GM18951 (cell line): ENCODE results near the gene HOOK1.
"Not testable (repeated sequence)": the region's sequence is repeated elsewhere in the genome, so short reads cannot be mapped to it uniquely, and the experiment has no call there.

Experiments
- POLR2A ChIP-seq: IDR thresholded peaks from 4 replicates; pipeline ENCODE4 v1.6.1; 2011; ENCODE audit warnings: mild to moderate bottlenecking; ENCODE audit not compliant: insufficient read length, insufficient read depth; ENCODE audit errors: extremely low read depth
- in situ Hi-C: fragments of 300-500 bp; cut with MboI; formaldehyde crosslinking; loops from one replicate; pipeline ENCODE4 v1.12.0; 2022; ENCODE audit warnings: low sequenced_read_pairs, mixed read lengths, inconsistent platforms; ENCODE audit not compliant: unreplicated experiment

Gene HOOK1

GRCh38 chr1:59892841-59893811, 78.4 kb downstream of the HOOK1 start:
- in situ Hi-C loops, result loop anchor here (10.0 kb wide), 1 partner anchor 52 kb away; no protein-coding TSS in a partner anchor
- TF ChIP-seq POLR2A, result no peak

- TF ChIP-seq POLR2A, result no peak
- in situ Hi-C loops, result loop anchor here (10.0 kb wide), 1 partner anchor 48 kb away; no protein-coding TSS in a partner anchor
These were observed 82.4 kb downstream of the HOOK1 start for GRCh38 chr1:59897165-59897564.

GRCh38 chr1:59898927-59899326, 84.2 kb downstream of the HOOK1 start:
- no peak for TF ChIP-seq POLR2A
- in situ Hi-C loops, result loop anchor here (10.0 kb wide), 1 partner anchor 46 kb away; no protein-coding TSS in a partner anchor

GRCh38 chr1:59900640-59901039, 85.9 kb downstream of the HOOK1 start:
- in situ Hi-C loops, result no loop called here
- no peak for TF ChIP-seq POLR2A

- no peak for TF ChIP-seq POLR2A
- in situ Hi-C loops, result no loop called here
These were observed 87.1 kb downstream of the HOOK1 start for GRCh38 chr1:59901770-59902388.

GRCh38 chr1:59903141-59903754, 88.5 kb downstream of the HOOK1 start:
- no peak for TF ChIP-seq POLR2A
- in situ Hi-C loops, result no loop called here

- in situ Hi-C loops, result no loop called here
- TF ChIP-seq POLR2A, result no peak
These were observed 92.2 kb downstream of the HOOK1 start for GRCh38 chr1:59906931-59907330.

- no peak for TF ChIP-seq POLR2A
- in situ Hi-C loops, result no loop called here
These were observed 93.3 kb downstream of the HOOK1 start for GRCh38 chr1:59908084-59908483.

GRCh38 chr1:59908682-59909081, 93.9 kb downstream of the HOOK1 start:
- in situ Hi-C loops, result no loop called here

GRCh38 chr1:59914791-59915286, 100.1 kb downstream of the HOOK1 start:
- in situ Hi-C loops, result not testable (repeated sequence)

More at GRCh38 chr1:59908682-59909081, 93.9 kb downstream of the HOOK1 start:
- TF ChIP-seq POLR2A, result no peak

GRCh38 chr1:59915516-59915915, 100.8 kb downstream of the HOOK1 start:
- in situ Hi-C loops, result no loop called here
- TF ChIP-seq POLR2A, result no peak

GRCh38 chr1:59917026-59917784, 102.5 kb downstream of the HOOK1 start:
- in situ Hi-C loops, result no loop called here
- no peak for TF ChIP-seq POLR2A
